DOHH2 (cell line): ENCODE data around the gene BTNL2.

Source experiments
- H3F3A ChIP-seq: fragments of 200-600 bp; sonication (generic), shearing (Covaris generic); 2 replicates; pipeline ENCODE4 v1.6.0; 2016; ENCODE audit warnings: antibody characterized with exemption, mild to moderate bottlenecking; ENCODE audit not compliant: control insufficient read depth, insufficient read depth
- H3K27ac ChIP-seq: fragments of 200-600 bp; sonication (generic); 2 replicates; pipeline ENCODE4 v1.5.1; 2014; ENCODE audit warnings: low read depth, mild to moderate bottlenecking, low read length, moderate library complexity
- H3K27me3 ChIP-seq: fragments of 200-600 bp; sonication (generic); 2 replicates; pipeline ENCODE4 v1.6.1; 2014; ENCODE audit warnings: mild to moderate bottlenecking, low read length, mixed read lengths; ENCODE audit not compliant: control insufficient read depth
- H3K36me3 ChIP-seq: fragments of 200-600 bp; sonication (generic); 2 replicates; pipeline ENCODE4 v1.6.1; 2014; ENCODE audit warnings: mild to moderate bottlenecking, low read length, moderate library complexity, mixed read lengths; ENCODE audit not compliant: control insufficient read depth
- H3K4me1 ChIP-seq: fragments of 200-600 bp; sonication (generic); 2 replicates; pipeline ENCODE4 v1.6.1; 2014; ENCODE audit warnings: mild to moderate bottlenecking, low read length, mixed read lengths; ENCODE audit not compliant: control insufficient read depth
- H3K4me2 ChIP-seq: fragments of 200-600 bp; sonication (generic); 2 replicates; pipeline ENCODE4 v1.6.0; 2014; ENCODE audit warnings: mild to moderate bottlenecking, low read length, moderate library complexity
- H3K4me3 ChIP-seq: fragments of 200-600 bp; sonication (generic); 2 replicates; pipeline ENCODE4 v1.5.1; 2014; ENCODE audit warnings: mild to moderate bottlenecking, low read length, mixed read lengths
- H3K79me2 ChIP-seq: fragments of 200-600 bp; sonication (generic); 2 replicates; pipeline ENCODE4 v1.6.1; 2014; ENCODE audit warnings: mild to moderate bottlenecking, low read length, mixed read lengths; ENCODE audit not compliant: control insufficient read depth
- H3K9me2 ChIP-seq: fragments of 200-600 bp; sonication (generic); replicated peaks from 2 replicates; pipeline ENCODE4 v1.6.1; 2014; ENCODE audit warnings: mild to moderate bottlenecking, low read length, mixed read lengths; ENCODE audit not compliant: control insufficient read depth
- H3K9me3 ChIP-seq: fragments of 200-600 bp; sonication (generic); 2 replicates; pipeline ENCODE4 v1.6.1; 2014; ENCODE audit warnings: antibody characterized with exemption, low read length, mixed read lengths; ENCODE audit not compliant: control insufficient read depth, insufficient read depth
- H4K20me1 ChIP-seq: fragments of 200-600 bp; sonication (generic); 2 replicates; pipeline ENCODE4 v1.6.0; 2014; ENCODE audit warnings: low read depth, mild to moderate bottlenecking, antibody characterized with exemption, low read length, moderate library complexity; ENCODE audit not compliant: control insufficient read depth, insufficient read depth
- CTCF ChIP-seq: fragments of 200-600 bp; sonication (generic); IDR thresholded peaks from one replicate; pipeline ENCODE4 v1.5.1; 2014; ENCODE audit warnings: antibody characterized with exemption, mild to moderate bottlenecking, low read depth, low read length; ENCODE audit not compliant: poor library complexity, severe bottlenecking
- EZH2phosphoT487 ChIP-seq: fragments of 200-600 bp; sonication (generic); IDR thresholded peaks from 2 replicates; pipeline ENCODE4 v1.6.1; 2017; ENCODE audit warnings: borderline replicate concordance, mild to moderate bottlenecking, antibody characterized with exemption, low read length, moderate library complexity, mixed read lengths

The BTNL2 gene

GRCh38 chr6:32431142-32431541, 24.2 kb upstream of the BTNL2 start:
- TF ChIP-seq CTCF (no peak), EZH2phosphoT487 (no peak)
- Histone ChIP-seq H3K9me2 (no peaks in the 10 kb centered on the region), H3K27ac (no peak overlapping the region), H3K27me3 (no peaks in the 10 kb centered on the region), H4K20me1 (no peaks in the 10 kb centered on the region), H3K4me1 (peaks cover 4% of the 10 kb centered on the region), H3K4me2 (no peak overlapping the region), H3K36me3 (no peaks in the 10 kb centered on the region), H3K79me2 (no peaks in the 10 kb centered on the region), H3K4me3 (no peak overlapping the region), H3F3A (no peaks in the 10 kb centered on the region), H3K9me3 (no peaks in the 10 kb centered on the region)

GRCh38 chr6:32430179-32430578, 23.2 kb upstream of the BTNL2 start:
- no peaks in the 10 kb centered on the region for H4K20me1 ChIP-seq
- TF ChIP-seq CTCF (no peak), EZH2phosphoT487 (no peak)
- no peak overlapping the region for H3K4me2 ChIP-seq
- no peaks in the 10 kb centered on the region for H3K9me3 ChIP-seq
- no peaks in the 10 kb centered on the region for H3K36me3 ChIP-seq
- H3K27me3 ChIP-seq = no peaks in the 10 kb centered on the region
- H3K4me1 ChIP-seq = no peaks in the 10 kb centered on the region
- no peak overlapping the region for H3K27ac ChIP-seq
- no peak overlapping the region for H3K4me3 ChIP-seq
- no peaks in the 10 kb centered on the region for H3K79me2 ChIP-seq
- no peaks in the 10 kb centered on the region for H3K9me2 ChIP-seq
- no peaks in the 10 kb centered on the region for H3F3A ChIP-seq

- TF ChIP-seq EZH2phosphoT487 (no peak), CTCF (no peak)
- Histone ChIP-seq H3K4me2 (no peak overlapping the region), H3K79me2 (no peaks in the 10 kb centered on the region), H3K4me3 (no peak overlapping the region), H3K36me3 (no peaks in the 10 kb centered on the region), H3K27ac (no peak overlapping the region), H3K9me3 (no peaks in the 10 kb centered on the region), H4K20me1 (no peaks in the 10 kb centered on the region), H3K4me1 (no peaks in the 10 kb centered on the region), H3K27me3 (no peaks in the 10 kb centered on the region), H3F3A (no peaks in the 10 kb centered on the region), H3K9me2 (no peaks in the 10 kb centered on the region)
Observed at GRCh38 chr6:32427934-32428474, 21.0 kb upstream of the BTNL2 start.
